ENCODE results near the gene LRRFIP1.

LRRFIP1 gene

DNA sequence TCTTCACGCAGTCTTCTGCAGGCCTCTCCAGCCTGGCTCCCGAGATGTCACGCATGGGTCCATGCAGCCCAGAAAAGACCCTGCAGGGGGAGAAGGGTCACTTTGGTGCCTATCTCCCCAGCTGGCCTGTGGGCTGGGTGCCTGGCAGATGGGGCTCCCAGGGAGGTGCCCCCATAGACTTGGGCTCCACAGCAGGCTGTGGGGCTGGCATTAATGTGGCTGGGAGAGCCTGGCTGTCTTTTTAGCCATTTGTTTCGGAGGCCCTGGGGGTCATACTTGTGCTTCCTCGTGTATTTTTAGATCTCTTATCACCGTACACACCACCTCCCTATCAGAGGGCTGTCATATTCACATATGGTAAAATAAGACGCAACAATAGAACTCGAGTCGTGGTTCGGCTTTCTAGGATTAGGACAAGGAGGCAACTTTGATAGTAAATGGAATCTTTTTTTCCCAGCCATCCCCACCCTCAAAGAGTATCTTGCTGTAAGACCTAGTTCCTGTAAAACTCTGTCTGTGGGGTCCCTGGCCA is 74.5 kb downstream of the LRRFIP1 start:
- no peak for DNase-seq (ENCODE audit: low read depth)

DNA sequence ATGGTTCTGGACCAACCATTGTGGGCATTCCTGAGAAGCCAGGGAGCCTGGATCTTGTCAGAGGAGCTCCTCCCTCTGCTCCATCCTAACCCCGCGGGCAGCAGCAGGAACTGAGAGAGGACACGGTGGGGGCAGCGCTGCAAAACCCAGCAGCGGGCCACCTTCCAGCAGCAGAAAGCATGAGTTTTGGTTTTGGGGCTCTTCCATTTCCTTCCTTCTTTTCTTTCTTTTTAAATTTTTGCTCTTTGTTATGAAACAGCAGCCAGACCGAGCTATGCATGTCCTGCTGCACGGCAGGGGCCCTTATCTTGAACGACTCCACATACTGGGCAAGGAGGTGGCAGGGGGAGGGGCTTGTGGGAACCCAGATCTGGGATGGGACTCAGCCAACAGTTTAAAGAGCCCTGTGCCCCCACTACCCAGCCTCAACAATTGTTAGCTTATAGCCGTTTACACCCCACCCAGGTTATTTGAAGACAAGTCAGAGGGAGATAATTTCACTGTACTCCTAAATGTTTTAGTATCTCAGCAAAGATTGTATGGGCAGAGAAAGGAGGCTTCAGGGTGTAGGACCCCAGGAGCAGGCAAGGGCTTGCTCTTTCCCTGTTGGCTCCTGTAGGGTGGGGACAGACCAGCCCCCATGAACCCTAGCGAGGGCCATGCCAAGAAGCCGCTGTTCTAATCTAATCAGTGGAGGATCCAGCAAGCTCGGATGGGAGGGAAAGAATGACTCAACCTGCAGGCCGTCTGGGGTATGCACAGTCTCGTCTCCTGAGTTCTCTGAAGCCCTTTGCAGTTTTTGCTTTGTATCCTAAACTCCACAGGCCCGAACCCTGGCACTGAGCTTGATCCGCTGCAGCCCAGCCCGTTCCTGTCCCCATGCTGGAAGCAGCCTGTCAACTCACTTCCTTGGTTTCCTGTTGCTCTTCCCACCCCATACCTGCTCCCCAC is 75.3 kb downstream of the LRRFIP1 start:
- peak; percentile 85 for DNase-seq (ENCODE audit: low read depth)

DNA sequence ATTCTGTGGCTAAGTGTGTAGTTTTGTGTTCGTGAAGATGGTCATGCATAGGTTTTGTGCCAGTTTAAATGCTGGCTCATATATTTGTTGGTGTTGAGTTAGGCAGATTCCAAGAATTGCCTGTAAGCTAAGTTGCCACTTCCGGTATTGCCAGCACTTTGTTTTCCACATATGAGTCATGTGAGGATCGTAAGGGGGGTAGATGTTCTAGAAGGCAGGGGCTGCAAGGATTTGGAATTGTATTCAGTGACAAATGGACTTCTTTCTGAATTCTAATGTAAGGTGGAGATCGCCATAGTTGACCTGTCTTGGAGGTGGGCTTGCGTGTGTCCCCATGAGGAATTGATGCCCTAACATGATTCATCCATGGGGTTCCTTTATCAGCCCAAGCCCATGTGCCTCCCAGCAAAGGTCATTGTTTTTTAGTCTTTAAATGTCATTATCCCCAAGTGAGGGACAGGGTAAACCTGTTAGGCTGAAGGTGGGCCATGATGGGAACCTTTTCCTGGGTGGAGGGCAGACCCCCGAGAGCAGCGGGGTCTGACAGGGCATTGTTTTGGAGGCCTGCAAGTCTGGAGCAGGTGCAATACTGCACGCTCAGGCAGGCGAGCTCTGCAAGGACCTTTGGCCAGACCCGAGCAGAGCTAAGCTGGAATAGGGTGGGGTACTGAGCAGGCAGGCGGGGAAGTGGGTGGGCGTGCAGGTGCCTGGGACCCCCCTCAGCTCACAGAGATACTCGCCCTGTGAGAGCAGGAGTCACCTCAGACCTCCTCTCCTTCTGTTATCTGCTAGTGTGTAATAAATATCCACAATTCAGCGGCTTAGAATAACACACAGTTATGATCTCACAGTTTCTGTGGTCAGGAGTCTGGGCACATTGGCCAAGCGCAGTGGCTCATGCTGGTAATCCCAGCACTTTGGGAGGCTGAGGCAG is 77.4 kb downstream of the LRRFIP1 start:
- DNase-seq (ENCODE audit: low read depth), result peak; percentile 89

DNA sequence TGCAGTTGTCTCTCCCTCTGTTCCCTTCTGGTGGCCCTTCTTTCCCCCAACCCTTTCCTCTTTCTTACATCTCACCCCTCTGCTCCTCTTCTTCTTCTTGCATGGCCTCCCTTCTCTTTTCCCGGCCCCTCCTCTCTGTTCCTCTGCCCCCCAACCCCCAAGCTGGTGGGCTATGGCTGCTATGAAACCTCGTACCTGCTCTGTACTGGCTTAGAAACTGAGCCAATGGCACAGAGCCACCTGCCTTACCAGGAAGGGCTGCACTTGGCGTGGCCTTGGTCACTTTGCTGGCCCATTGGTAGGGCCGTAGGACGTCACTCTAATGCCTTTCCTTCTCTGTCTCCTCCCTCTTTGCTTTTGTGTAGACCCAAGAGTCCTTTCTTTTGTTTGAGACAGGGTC is 78.9 kb downstream of the LRRFIP1 start:
- no peak for DNase-seq (ENCODE audit: low read depth)

DNA sequence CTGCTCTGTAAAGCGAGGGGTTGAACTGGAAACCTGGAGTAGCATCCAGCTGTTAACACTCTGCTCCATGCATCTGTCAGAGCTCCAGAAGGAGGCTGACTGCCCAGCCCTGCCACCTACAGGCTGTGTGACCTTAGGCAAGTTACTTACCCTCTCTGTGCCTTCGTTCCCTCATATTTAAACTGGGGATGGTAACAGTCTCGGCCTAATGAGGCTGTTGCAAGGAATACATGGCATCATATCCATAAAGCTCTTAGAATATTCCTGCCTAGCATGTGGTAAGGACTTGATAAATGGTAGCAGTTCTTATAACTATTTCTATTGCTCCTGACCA is 80.6 kb downstream of the LRRFIP1 start:
- DNase-seq (ENCODE audit: low read depth), result no peak

DNA sequence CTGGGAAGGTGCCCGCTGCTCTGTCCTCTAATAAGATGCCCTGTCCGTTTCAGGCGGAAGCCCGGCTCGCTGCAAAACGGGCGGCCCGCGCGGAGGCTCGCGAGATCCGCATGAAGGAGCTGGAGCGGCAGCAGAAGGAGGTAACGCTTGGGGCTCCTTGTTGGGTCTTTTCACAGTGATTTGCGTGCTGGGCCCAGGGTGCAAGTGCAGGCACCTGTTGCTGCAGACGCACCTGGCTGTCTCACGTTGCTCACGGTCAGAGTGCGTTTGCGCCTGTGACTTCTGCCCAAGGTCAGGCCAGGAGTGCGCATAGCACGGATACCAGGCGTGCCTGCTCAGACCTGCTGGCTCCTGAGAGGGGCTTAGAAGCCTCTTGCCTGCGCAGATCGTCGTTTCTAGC is 81.1 kb downstream of the LRRFIP1 start:
- DNase-seq (ENCODE audit: low read depth), result no peak

DNA sequence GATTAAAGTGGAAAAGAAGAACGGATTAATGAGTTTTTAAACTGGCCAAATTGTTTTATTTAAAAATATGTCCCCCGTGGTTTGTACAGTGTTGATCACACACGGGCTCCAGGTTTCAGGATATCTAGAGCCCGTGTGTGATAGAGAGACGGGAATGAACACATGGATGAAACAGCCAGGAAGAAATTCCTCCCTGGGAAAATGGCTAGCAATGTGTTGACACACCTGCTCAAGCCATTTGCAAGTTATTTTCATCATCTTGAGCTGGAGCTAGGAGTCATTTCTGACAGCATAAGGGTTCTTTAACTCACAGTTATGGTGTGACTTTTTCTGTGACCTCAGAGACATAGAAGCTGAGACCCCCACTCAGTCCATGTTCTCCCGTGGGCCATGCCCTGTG is 81.6 kb downstream of the LRRFIP1 start:
- no peak for DNase-seq (ENCODE audit: low read depth)

DNA sequence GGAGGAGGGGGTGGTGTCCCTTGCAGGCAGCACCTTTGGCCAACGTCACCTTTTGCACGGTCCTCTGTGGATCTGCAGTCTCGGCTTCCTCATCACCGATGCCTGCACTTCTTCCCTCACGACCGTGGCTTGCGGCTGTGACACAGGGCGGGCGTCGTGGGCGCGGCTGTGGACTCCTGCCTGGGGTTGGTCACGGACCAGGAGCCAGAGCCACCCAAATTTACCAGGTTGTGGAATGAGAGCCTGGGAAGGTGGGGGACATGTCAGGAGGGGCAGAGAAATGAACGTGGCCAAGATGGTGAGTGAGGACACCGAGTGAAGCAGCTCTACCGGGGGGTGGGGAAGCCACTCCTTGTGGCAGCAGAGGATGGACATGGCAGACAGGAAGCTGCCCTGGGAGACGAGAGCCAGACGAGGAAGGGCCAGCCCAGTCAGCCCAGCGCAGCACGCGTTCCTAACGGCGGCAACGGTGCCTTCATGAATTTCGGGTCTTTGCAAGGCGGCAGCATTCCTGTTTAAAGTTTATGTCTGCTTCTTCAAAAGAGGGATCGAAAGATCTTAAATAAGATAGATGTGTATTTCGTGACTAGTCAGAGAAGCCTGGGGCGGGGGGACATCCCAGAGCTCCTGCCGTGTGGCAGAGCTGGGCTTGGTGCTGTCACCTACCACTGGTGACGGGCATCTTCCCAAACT is 84.2 kb downstream of the LRRFIP1 start:
- DNase-seq (ENCODE audit: low read depth), result no peak

DNA sequence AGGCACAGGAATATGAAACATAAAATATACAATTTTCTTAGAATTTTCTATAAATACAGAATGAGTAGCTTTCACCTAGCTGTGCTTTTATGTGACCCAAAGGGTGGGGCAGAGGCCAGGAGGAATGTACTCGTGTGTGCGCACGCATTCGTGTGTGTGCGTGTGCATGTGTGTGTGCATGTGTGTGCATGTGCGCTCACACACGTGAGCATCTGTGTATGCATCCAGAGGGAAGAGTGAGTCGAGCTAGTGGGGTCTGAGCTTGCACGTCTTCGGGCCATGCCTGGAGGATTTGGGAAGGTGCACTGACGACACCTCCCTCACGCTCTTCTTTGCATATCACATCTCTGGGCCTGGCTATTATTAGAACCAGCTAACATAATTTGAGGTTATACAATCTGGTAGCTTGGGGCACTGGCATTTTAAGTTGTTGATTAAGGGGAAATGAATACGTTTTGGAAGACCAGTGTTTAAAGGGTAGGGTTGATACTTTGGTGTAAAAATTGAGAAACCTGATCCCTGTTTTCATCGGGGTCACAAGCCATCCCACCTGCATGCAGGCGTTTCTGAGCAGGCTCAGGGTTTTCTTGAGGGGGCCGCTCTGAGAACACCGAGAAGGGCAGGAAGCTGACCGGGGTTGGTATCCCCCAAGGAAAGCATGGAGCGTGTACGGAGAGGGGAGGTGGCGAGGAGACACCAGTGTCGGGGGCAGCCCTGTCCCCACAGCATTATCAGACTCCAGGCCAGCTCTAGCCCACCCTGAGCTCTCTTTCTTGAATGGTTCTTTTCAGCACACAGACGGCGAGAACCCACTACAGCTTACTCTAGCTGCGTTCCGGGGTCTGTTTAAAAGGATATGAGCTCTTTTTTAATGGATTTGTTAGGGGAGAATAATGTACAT is 85.3 kb downstream of the LRRFIP1 start:
- no peak for DNase-seq (ENCODE audit: low read depth)

DNA sequence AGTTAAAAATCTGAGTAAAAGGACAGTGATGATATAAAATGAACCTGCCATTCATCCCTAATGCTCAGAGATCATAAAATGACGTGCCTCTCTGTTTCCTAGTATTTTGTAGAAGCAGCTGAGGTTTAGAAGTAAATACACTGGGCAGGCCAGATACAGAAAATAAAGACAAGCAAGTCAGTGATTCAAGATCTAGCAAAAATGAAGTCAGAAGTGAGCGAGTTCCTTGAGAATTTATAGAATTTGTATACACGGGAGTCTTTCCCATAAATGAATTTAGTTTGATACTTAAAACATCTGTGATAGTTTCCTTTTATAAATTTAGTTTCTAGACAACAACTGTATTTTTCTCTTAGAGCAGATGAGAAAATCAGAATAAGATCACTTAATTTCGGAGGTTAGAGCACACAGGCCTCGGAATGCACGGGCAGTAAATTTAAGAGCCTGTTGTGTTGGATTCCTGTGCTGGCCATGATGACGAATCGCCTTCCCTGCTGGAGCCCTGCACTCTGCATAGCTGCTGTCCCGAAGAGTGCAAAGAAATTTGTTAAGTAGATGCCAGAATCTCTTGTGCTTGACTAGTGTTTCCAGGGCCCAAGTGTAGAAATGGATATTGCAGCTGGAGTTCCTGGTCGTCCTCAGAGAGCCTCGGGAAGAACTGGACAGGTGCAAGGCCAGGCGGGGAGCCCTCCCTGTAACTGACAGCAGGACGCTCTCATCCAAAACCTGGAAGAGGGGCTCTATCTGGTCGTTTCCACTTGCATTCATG is 87.5 kb downstream of the LRRFIP1 start:
- peak; percentile 79 for DNase-seq (ENCODE audit: low read depth)

DNA sequence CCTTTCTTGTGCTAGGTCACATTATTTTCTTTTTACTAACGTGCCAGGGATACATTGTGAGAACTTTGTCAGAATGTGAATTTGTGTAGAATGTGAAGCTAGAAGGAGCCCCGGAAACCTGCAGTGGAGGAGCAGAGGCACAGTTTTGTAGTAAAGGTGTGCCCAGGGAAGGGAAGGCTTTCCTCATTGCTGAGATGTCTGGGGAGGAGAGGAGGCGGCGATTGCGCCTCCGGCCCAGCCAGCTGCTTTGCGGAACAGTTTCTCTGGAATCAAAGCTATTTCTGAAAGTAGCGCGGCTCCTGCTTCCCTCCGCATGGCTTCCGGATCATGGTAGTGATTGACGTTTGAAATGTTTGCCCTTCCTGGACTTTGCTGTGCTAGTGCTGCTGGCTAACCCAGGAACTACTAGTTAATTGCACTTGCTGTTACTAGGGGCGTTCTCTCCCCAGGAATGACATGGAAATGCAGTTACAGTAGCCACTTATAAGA is 88.1 kb downstream of the LRRFIP1 start:
- peak; percentile 48 for DNase-seq (ENCODE audit: low read depth)

DNA sequence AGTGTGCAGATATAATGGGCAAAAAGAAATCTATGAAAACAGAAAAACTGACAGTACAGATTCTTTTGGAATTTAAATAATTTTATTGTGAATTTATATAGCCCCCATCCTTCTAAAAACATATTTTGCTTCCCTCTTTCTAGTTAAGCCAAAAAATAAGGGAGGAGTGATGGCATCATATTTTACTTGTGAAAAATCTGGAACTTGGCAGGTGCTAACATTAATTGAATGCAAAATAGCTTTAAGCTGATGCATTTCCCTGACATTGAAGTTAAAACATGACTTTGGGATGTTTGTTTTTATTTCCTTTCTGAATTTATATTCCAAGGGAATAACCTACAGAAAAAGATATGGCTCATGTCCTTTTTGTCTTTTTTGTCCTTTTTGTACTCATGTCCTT is 88.6 kb downstream of the LRRFIP1 start:
- DNase-seq (ENCODE audit: low read depth), result no peak

DNA sequence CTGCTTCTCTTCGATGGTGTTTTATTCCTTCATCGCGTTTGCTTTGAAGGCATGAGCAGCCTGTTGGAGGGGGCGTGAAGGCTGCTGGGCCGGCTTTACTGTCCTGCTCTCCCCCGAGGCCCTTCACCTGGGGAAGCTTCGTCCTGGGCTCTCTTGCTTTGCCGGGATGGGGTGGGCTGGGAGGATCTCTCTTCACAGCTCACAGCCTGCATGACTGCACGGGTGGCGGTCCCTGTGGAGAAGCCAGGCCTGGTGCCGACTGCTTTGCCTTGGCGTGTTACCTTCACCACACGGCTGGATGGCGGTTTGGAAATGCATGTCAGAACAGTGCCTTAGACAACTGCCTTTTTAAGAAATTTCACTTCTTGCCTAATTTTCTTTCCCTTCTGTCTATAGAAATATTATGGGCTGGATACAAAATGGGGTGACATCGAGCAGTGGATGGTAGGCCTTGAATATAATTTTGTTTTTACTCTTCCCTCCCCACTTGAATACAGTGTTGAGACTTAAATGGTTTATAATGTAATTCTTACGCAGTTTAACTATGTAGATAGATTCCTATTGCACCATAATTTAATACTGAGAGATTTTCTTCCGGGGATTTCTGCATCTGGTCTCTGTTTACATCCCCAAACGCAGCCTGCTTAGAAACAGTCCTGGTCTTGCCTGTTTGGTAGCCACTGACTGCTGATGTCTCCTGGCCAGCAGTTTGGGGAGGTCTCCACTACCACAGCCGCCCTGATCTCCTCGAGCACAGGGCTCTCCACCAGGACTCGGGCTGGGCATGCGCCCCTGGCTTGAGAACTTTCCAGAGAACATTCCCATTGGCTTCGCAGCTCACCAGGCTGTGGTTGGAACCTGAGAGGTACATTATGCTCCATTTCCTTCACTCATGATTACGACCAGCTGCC is 90.2 kb downstream of the LRRFIP1 start:
- DNase-seq (ENCODE audit: low read depth), result peak; percentile 21

DNA sequence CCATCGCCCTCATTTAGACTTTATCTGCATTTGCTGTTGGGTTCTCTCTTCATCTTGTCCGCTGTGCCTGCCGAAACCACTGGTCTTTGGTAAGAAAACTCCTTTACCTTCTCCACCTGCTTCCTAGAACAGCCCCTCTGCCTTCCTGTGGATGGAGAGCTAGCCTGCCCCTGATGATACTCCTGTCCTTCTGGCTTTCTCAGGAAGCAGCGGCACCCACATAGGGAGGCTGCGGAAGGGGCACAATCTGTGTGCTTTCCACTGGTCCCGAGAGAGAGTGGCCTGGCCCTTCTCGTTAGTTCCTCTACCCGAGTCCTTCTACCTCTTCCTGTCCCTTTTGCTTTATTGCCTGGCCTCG is 90.9 kb downstream of the LRRFIP1 start:
- DNase-seq (ENCODE audit: low read depth), result no peak

DNA sequence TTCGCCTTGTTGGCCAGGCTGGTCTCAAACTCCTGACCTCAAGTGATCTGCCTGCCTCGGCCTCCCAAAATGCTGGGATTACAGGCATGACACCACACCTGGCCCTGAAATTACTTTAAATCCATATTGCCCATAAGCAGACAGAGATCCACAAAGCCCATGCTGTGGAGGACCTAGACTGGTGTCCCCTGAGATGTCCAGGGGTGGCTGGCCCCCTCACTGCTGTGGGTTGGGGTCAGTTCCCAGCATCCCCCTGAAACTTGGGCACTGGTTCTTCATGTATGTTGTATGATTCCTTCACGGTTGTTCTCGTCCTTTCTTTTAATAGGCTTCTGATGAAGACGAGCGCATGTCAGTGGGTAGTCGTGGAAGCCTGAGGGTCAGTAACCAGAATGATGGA is 93.1 kb downstream of the LRRFIP1 start:
- no peak for DNase-seq (ENCODE audit: low read depth)

DNA sequence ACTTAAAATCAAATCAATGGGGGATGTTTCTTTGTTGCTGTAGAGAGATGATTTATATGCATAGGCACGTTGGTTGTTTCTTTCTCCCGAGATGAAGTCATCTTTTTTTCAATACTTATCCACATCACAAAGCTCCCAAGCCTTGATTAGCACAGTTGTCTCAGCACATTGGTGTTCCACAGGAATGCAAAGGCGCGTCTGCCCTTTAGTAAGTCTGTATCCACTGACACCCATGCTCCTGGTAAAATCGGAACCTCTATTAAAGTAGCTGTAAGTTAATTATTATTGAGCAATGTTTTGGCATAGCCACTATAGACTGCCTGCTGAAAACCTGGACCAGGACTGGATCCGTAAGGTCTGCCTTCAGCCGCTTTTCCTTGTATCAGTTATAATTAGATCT is 93.6 kb downstream of the LRRFIP1 start:
- DNase-seq (ENCODE audit: low read depth), result peak; percentile 78

DNA sequence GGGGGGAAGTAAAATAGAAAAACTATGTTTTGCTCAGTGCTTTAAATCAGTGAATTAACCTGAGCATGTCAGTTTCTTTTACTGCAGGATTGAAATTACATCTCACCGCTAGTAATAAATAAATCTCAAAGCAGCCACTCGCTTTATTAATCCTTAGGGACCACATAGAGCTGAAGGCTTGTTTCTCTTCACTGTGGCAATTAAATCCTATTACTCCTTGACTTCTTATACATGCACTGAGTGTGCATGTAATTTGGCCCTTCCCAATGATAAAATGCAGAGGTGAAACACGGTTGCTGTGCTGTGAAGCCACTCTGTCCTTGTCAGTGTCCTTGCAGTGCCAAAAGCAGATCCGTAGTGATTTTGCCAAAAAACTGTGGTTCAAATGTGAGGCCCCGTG is 94.1 kb downstream of the LRRFIP1 start:
- DNase-seq (ENCODE audit: low read depth), result no peak

DNA sequence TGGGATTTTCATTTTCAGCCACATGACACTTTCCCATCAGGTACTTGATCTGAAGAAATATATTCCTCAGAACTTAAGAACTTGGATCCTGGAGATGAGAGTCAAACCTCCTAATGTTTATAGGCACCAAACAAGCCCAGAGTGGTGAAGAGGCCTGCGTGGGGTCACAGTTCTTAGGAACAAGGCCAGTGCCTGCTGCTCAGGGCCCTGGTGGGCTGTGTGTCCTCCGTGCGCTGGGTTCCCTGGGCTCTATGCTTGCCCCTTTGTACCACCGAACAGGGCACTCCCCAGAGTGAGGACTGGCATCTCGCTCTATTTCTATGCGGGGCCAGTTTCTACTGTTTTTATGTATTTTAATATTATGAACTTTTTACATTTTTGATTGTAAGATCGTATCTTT is 95.2 kb downstream of the LRRFIP1 start:
- no peak for DNase-seq (ENCODE audit: low read depth)

DNA sequence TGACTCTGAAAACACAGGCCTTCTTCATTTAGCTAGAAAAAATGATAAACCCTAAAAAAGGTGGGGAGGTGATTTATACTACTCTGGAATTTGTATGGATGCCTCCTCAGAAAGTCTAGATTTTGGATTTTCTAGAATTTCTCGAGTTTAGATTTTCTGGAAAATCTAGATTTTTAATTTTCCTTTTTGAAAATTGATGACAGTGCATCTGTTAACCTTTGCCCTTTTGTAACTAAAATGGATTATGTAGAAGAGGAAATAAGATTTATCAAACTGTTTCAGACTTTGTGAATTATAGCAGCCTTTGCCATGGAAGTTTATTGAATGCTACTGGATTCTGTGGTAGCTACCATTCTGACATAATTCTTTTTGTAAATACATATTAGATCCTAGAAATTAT is 95.6 kb downstream of the LRRFIP1 start:
- DNase-seq (ENCODE audit: low read depth), result no peak

All from amniotic epithelial cell (primary cell).